HG03520 (cell line): ENCODE measurements around the gene AMPH.
"Not testable (repeated sequence)": the region's sequence is repeated elsewhere in the genome, so short reads cannot be mapped to it uniquely, and the experiment has no call there.

ENCODE experiments used
- ATAC-seq: cut with Tn5 transposase; IDR thresholded peaks from one replicate; pipeline ENCODE4 v1.9.1; 2021; ENCODE audit warnings: mild to moderate bottlenecking, moderate library complexity; ENCODE audit not compliant: unreplicated experiment

The AMPH gene

DNA sequence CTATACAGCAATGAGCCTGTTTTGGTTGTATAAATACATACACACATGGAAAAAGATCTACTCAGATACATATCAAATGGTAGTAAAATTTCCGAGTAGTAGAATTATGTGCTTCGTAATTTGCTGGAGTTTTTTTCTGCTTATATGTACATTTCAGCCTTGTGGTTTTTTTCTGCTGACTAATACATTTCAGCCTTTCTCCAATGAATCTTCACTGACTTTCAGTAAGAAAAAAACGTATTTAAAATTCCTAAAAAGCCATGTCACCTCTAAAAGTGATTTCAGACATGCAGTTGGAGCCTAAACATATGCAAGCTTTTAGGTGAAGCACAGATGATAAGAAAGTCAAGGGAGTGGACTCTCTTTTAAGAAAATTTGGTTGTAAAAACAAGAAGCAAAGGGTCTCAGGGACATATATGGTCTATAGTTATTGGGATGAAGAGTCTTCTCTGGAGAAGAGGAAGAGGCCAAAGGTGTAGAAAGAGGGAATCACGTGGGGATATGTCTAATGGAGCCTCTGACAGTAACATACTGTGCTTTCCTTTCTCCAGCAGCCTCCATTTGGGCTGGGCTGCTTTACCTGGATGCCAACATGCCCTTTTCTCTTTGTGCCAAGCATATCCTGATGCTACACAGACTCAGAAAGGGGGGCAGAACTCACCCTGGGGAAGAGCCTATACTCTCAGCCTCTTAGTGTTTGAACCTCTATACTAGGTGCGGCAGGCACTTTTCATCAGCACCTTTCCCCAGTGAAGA is 2.4 kb downstream of the AMPH start:
- no peak for ATAC-seq

DNA sequence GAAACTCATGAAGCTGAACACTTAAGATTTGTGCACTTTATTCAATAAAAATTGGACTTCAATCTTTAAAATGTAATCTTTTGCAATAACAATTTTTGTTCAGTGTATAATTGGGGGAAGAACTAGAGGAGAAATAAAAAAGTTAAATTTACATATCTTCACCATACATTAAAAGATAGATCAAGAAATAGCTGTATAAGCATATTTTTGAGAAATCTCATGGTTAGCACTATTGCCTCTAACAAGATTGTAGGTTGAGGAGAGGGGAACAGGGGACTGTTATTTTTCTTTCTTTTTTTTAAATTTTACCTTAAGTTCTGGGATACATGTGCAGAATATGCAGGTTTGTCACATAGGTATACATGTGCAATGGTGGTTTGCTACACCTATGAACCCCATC is 5.3 kb downstream of the AMPH start:
- ATAC-seq, result no peak

DNA sequence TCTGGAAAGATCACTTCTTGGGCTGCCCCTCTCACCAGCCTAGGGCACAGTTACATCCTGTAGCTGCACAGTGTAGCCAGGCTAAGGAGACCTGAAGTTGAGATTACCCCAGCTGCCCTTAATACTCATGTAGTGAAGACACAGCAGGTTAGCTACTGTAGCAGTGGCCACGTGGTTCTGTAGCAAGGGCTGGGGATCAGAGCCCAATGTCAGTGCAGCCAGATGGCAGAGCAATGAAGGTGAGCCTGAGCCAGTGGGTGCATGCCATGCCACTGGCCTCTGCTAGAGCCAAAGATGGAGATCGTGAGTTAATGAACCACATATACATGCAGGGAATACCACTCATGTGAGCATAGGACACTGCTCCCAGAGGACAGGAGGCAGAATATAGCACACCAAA is 15.5 kb downstream of the AMPH start:
- no peak for ATAC-seq

DNA sequence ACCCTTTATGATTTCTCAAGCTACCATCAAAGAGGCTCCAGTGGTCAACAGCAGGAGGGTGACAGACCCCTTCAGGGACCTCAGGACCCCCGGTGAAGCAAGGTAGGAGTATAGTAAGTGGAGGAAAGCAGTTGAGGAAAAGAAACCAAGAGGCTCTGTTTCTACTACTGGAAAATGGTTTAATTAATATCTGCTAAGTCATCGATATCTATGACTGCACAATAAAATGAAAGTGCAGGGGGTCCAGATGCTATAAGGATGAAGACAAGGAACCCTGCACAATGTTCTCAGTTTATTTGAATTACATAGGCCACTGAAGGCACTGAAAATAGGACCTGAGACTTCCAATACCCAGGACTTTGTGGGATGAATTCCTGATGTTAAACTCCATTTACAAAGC is 23.7 kb downstream of the AMPH start:
- no peak for ATAC-seq

DNA sequence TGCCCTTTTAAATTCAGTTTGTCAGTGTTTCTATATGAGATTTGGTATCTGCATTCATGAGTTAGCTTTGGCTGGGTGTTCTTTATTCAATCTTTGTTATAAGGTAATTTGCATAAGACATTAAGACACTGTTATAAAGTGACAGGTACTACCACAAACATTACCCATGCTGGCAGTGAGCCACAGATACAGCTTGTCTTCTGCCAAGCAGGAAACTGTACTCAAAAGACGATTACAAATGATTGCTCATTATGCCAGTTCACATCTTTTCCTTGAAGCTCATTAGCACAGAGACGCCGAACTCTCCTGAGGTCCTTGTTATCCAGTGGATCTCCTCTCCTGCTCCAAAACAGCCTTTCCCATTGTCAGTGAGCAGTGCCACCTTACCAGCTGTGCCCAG is 30.4 kb downstream of the AMPH start:
- no peak for ATAC-seq

DNA sequence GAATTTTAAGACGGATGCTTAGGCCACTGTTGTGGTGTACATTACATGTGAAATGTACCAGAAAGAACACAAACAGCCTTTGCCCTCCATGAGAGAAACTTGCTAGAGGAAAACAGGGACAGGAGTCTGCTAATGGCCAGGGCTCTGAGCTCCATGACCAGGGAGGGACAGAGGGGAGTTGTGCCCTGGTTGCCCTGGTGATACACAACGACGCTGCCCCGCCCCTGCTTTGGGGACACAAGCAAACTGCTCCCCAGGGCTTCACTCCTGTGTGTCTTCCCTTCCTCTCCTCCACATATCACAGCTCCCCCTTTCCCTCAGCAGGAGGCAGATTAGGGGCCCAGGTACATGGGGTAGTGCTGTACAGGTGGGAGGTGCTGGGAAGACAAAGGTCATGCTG is 36.2 kb downstream of the AMPH start:
- no peak for ATAC-seq

DNA sequence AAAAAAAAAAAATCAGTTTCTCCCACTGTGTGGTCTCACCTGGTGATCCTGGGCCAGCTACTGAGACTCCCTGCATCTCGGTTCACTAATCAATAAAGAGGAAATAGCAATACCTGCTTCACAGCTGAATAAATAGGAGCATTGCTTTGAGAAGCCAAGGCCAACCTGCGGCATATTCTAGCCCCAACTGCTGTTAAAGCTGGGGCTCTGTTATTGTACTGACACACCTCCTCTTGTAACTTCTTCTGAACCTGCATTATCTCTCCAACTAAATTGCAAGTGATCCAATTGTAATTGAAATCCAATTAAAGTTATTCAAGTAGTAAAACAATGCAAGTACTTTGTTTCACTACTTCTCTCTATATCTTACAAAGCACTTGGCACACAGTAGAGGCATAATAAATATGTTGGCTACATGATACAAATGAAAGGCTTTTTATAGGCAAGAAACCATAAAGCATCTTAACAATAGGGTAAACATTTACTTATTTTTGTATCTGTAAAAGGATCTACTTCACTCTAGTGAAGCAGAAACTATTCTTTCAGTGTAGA is 38.4 kb downstream of the AMPH start:
- ATAC-seq, result no peak

DNA sequence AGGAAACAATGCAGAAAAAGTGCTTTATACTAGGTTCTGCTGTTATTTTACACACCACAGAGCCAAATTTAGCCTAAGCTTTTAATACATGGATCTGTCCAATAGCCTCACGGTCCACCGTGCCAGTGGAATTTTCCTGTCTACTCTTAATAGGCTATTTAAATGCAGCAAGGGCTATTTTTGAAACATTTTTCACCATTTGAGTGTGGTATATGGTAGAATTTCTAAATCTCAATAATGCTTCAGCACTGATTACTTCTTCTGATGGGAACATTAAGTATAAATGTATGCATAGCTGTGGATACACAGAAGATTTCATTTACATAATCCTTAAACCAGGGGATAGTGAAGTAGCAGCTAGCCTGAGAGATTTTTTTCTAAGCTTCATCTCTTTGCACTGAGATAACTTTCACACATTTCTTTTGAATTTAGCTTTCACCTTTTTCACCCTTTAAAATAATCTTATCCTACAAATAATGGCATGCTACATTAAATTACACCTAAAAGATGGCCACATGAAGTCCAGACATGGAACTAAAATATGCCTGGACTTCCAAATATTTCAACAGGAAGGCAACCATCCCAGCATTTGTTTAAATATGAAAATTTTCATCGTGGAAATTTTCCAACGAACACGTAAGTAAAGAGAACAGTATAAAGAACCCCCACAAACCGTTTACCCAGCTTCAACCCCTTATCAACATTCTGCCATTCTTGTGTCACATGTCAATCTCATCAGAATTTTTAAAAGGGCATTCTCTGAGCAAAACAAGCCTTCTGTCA is 45.4 kb downstream of the AMPH start:
- ATAC-seq, result no peak

DNA sequence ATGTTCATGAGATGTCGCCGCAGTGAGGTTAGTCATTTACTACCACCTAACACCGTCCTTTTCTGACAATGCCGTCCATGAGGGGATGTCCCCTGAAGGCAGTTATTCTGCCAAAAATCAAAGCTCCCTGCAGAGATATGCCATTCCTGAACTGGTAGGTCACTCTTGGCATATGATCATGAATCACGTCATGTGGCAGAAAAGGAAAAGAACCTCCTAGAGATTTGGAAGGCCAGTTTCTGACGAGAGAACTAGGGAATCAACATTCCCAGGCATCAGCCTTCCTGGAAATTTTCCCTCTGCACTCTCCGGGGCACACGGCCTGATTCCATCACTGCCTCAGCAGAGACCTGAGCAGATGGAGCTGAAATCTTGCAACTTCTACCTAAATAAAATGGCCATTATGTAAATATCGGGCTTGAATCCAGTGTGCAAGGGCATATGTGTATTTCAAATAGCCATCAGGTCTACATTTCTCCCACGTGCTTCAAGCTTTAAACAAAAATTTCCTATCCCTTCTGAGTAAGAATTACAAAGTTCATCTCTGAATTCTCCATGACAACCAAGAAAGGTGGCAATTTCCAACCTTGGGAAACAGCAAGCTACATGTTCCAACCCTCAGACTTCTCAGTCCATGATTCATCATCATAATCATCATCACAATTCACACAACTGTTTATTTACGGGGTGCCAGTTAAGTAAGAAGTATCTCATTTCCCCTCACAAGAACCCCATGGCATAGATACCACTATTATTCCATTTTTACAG is 46.5 kb downstream of the AMPH start:
- ATAC-seq, result no peak

DNA sequence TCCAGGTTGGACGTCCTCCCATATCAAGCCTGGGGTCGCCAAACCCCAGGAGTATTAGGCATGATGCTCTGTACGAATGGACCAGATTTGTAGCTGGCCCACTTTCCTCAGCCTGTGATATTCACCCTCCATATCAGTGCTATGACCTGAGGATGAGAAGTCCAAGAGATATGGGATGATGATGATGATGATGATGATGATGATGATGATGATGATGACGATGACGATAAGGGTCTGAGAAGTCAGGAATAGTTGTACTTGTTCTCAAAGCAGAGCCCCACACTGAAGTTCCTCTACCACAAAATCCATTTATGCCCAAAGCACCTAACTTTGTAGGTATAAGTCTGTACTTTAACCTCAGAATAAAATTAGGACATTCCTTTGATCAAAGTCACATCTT is 50.7 kb downstream of the AMPH start:
- no peak for ATAC-seq

DNA sequence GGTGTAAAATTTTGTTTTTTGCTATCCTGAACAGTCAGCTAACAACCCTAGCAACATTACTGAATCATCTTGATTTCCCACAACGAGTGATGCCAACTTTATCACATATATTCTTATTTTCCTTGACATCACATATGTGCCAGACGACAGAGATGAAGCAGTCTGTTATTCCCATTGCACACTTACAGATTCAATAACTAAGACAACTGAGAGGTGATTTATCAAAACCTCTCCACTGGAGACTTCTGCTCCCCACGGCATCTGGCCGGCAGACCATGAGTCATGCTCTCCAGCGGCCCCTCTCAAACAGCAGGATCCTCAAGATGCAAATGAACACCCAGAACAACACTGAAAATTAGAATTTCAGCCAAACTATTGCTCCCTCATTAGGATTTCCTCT is 57.1 kb downstream of the AMPH start:
- no peak for ATAC-seq

DNA sequence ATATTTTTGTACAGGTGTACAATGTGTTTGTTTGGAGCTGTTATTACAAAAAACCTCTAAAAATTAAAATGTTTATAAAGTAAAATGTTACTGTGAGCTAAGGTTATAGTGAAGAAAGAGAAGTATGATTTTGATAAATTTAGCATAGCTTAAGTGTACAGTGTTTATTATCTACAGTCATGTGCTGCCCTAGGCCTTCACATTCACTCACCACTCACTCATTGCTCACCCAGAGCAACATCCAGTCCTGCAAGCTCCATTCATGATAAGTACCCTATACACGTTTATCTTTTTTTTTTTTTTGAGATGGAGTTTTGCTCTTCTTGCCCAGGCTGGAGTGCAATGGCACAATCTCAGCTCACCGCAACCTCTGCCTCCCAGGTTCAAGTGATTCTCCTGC is 59.6 kb downstream of the AMPH start:
- ATAC-seq, result not testable (repeated sequence)

DNA sequence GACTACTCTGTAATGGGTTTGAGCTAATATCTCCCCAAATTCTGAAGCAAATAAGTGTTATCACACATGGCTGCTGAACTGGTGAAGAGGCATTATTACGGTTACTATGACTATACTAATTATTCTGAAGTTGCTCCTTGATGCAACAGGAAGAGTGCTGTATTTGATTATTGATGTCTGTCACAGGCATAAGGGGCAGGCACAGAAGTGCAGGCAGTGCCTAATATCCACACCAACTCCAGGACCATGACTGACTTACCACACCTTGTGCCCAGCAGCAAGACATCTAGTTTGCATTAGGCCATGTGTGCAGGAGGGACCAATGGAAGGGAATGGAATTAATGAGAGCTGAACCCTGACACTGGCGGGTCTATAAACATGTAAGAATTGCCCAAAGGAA is 62.7 kb downstream of the AMPH start:
- ATAC-seq, result no peak

DNA sequence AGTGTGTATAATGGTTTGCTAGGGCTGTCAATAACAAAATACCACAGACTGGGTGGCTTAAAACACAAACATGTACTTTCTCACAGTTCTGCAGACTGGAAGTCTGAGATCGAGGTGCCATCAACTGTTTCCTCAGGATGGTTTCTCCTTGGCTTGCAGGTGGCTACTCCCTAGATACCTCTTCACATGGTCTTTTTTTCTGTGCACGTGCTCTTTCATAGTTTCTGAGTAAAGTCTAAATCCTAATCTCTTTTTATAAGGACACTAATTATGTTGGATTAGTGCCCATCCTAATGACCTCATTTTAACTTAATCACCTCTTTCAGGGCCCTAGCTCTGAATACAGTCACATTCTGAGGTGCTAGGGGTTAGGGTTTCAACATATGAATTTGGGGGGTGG is 65.9 kb downstream of the AMPH start:
- ATAC-seq, result no peak

DNA sequence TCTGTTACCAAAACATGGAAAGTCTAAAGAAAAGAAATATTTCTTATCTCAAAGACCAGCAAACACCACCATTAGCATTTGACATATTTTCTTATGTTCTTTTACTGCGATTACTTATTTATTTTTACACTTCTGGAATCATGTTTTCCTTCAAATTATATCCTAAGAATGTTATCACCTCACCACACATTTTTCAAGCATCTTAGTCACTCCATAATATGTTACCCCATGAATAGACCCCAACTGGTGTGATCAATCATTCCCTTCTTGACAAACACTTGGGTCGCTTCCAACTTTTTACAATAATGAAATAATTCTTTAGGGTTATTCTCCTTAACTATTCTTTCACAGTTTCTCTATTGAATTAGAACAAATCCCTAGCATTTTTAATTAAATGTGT is 67.4 kb downstream of the AMPH start:
- no peak for ATAC-seq

DNA sequence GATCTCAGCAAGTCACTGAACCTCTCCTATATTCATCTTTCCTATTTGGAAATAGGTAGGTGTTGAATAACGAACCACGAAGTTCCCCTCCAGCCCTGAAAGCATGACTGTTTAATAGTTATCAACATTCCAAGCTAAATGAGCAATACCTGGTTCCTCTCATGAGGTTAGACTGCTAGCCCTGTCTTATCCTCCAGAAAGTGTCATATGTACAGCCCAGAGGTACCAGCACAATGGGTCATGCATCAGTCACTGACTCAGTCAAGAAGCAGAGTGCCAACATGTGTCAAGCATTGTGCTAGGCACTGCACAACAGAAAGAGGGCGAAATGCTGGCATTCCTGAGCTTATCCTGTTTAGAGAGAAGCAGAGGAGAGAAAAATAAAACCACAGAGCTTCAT is 70.0 kb downstream of the AMPH start:
- no peak for ATAC-seq

DNA sequence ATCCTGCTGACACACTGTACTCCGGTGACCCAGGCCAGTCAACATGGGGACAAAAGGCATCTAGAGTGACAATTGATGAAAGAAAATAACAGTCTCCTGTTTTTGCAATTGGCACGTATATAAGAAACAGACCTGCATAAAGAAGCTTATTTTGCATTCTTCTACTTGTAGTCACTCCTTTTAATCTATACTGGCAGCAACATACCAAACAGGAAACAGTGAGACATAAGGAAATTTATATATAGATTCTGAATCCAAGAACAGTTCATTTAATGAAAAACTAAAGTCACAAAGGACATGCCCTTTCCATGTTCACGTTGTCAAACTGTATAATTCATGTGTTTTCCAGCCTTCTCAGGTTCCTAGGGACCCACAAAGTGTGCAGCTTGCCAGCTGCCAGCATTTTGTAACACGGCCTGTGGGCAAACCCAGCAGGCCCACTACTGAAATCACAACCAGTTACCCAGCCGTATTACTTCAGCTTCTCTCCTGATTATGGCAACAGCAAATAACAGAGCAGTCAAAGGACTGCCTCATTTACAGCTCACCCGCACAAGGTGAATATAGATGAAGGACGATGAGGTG is 72.3 kb downstream of the AMPH start:
- ATAC-seq, result no peak

DNA sequence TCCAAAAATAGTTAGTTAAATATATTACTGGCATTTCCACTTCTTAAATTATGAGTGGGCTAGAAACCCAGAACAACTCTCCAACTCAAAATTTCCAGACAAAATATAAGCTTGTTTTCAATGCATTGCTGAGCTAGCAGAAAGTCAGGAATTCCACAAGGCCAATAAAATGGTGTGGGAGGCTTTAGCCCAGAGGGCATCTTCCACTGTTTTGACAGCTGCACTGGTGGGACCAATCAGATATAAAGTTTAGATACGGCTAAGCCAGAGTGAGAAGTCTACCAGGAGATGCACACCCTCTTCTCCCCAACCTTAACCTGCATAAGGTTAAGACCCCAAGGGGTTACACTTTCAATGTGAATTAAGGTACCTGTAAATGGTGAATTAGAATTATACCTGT is 76.6 kb downstream of the AMPH start:
- no peak for ATAC-seq

DNA sequence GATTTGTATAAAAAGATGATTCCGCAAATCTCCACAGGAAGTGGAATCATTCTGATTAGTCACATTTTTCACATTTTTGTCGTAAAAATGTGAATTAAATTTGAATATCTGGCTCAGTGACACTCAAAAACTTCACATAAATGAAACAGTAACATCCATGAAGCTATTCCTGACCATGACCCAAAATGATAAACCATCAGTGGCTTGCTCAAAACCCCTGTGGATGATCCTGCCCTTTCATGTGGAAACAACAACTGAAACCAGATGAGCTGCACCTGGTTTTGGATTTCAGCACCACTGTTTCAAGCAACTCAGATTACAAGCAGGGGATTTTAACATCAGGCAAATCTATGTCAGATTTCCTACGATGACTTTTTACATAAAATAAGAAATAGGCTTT is 80.3 kb downstream of the AMPH start:
- ATAC-seq, result no peak

DNA sequence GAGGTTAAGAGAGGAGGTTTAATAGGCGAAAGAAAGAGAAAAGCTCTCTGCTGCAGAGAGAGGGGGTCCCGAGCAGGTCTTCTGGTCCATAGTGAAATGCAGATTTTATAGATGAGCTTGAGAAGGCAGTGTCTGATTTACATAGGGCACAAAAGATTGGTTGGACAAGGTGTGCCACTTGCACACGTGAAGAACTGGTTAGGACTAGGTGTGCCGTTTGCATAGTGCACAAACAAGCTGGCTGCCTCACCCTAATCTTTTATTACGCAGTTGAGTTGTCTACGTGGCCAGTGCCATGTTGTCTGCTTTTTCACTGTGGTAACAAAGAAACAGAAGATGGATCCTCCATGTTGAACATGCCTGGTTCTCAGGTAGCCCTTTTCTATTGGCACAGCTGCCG is 82.6 kb downstream of the AMPH start:
- ATAC-seq, result no peak

DNA sequence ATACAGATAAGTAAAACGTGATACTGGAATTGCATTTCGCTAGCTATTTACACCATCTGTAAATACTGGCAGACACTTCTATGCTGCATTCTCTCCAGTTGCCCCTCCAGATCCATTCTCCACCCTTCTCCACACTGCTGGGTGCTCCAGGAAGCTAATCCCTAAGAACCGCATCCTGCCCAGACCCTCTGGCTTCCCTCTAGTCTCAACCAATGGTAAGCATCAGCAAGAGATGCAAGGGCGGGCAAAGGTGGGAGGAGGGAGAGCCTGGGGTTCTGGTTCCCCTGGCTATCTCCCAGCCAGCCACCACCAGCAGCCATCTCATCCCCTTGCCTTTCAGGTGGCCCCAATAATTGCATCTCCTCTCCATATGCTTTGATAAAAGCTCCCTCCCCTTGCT is 84.4 kb downstream of the AMPH start:
- no peak for ATAC-seq
